ENCODE measurements around the gene COA3. TPM values are rescaled to one million over a fixed set of nuclear protein-coding genes. Genes with fewer than 3 reads are reported as not detected.

The COA3 gene
- polyA plus RNA-seq, 1 of the 3 experiments (the other 2 are of a cell fraction): 103 TPM

DNA sequence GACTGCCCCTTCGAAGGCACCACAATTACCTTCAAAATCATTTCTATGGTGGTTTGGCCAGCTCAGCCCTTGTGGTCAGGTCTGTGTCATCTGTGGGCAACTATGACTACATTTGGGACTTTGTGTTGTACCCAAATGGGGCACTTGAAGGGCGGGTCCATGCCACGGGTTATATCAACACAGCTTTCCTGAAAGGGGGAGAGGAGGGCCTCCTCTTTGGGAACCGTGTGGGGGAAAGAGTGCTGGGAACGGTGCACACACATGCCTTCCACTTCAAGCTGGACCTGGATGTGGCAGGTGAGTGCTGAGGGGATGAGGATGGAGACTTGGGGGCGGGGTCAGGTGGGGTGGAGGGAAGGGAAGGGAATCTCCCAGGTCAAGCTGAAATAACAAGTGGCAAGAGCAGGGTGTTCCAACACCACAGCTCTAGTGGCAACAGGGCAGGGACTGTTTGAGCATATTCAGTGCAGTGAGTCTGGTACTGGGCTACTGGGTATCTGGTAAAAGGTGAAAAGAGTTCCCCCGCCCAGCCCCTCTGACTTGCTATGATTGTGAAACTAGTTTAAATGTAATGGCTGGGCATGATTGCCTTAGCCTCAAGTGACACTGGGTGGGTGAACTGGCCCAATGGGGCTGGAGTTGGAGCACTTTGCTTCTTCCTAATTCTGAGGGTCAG lies 47.6 kb upstream of the COA3 start:
- H3F3A ChIP-seq (replicated peaks; ENCODE audit: insufficient read depth): peaks cover 14% of the 10 kb centered on the region
- 0 out of 2 replicates have a peak, but pooled peaks cover 10% of the 10 kb centered on the region for H4K20me1 ChIP-seq (ENCODE audit: insufficient read depth)
- no peaks in the 10 kb centered on the region for H3K9me3 ChIP-seq
- no peak overlapping the region for H3K9ac ChIP-seq
- H3K9me2 ChIP-seq: no peaks in the 10 kb centered on the region
- peaks cover 19 to 48% of the 10 kb centered on the region in 2 experiments for H3K36me3 ChIP-seq (replicated peaks in 1 of 2; ENCODE audit: control insufficient read depth in 1 of 2, insufficient read depth in 2 of 2, low read length in 1 of 2)
- H3K27ac ChIP-seq (ENCODE audit: low read depth in 2 of 2, low read length in 1 of 2): no peak overlapping the region
- no peak overlapping the region for H3K4me3 ChIP-seq (ENCODE audit: low read depth in 2 of 2, low read length in 1 of 2)
- no peak for DNase-seq
- no peaks in the 10 kb centered on the region for H3K27me3 ChIP-seq (ENCODE audit: insufficient read depth)
- no peak; the same call in 1 of the 2 replicates for TF ChIP-seq POLR2AphosphoS5 (IDR thresholded peaks at IDR 0.05; ENCODE audit: low read depth, low read length)
- TF ChIP-seq, protein P1, sequence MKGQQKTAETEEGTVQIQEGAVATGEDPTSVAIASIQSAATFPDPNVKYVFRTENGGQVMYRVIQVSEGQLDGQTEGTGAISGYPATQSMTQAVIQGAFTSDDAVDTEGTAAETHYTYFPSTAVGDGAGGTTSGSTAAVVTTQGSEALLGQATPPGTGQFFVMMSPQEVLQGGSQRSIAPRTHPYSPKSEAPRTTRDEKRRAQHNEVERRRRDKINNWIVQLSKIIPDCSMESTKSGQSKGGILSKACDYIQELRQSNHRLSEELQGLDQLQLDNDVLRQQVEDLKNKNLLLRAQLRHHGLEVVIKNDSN (IDR thresholded peaks at IDR 0.05; ENCODE audit: borderline replicate concordance, low read depth): no peak
- no peak for TF ChIP-seq CHD2 (IDR thresholded peaks at IDR 0.05; ENCODE audit: low read length, partially characterized antibody)
- no peak for TF ChIP-seq GATA2 (CRISPR knock-in tag; IDR thresholded peaks at IDR 0.05)
- TF ChIP-seq RCOR1 (IDR thresholded peaks at IDR 0.05; ENCODE audit: low read length): no peak
- TF ChIP-seq SMC3 (IDR thresholded peaks at IDR 0.05; ENCODE audit: low read depth, low read length): no peak
- TF ChIP-seq YY1 (IDR thresholded peaks at IDR 0.05; ENCODE audit: low read depth): no peak
- no peak for TF ChIP-seq FOXJ3 (CRISPR knock-in tag; IDR thresholded peaks at IDR 0.05)
- TF ChIP-seq NFIC (IDR thresholded peaks at IDR 0.05; ENCODE audit: borderline replicate concordance): no peak
- TF ChIP-seq TEAD4 (IDR thresholded peaks at IDR 0.05; ENCODE audit: borderline replicate concordance, insufficient read depth): no peak
- TF ChIP-seq JUND (IDR thresholded peaks at IDR 0.05): no peak
- TF ChIP-seq TCF12 (IDR thresholded peaks at IDR 0.05): no peak
- TF ChIP-seq EP300 (IDR thresholded peaks at IDR 0.05; ENCODE audit: borderline replicate concordance in 1 of 2, low read depth in 1 of 2, low read length in 1 of 2): no peak
- no peak for TF ChIP-seq TAF1 (IDR thresholded peaks at IDR 0.05; ENCODE audit: borderline replicate concordance, low read depth, low read length)
- TF ChIP-seq FOSL2 (IDR thresholded peaks at IDR 0.05; ENCODE audit: borderline replicate concordance, low read depth): no peak
- no peak for TF ChIP-seq MAX (IDR thresholded peaks at IDR 0.05; ENCODE audit: low read depth)
- TF ChIP-seq ELF1 (IDR thresholded peaks at IDR 0.05): no peak
- no peaks in the 10 kb centered on the region for H3K79me2 ChIP-seq (ENCODE audit: insufficient read depth)
- ChIA-PET CTCF (interaction anchor here (1.2 to 4.7 kb wide), 7 partner anchors 12 to 152 kb away, joined by 3 to 34 read pairs (median 19); partner anchors contain the start of genes BECN1 and RPL27), POLR2A (no interaction called here)
- no peak overlapping the region for H2AFZ ChIP-seq (ENCODE audit: low read depth)
- 86% methylated on average over 6 of the region's 7 CpGs for WGBS (ENCODE audit: low lambda C conversion rate)
- no peak overlapping the region for H3K4me2 ChIP-seq
- peaks cover 0 to 4% of the 10 kb centered on the region in 2 experiments; a peak in 1 of 4 replicates for H3K4me1 ChIP-seq (ENCODE audit: control insufficient read depth in 1 of 2, insufficient read depth in 2 of 2, low read depth in 1 of 2, low read length in 1 of 2)

DNA sequence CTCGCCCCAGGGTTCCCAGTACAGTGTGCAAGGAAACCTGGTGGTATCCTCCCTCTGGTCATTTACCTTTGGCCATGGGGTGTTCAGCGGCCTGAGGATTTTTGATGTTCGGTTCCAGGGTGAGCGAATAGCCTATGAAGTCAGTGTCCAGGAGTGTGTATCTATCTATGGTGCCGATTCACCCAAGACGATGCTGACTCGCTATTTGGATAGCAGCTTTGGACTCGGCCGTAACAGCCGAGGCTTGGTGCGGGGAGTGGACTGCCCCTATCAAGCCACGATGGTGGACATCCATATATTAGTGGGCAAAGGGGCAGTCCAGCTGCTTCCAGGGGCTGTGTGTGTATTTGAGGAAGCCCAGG lies 47.0 kb upstream of the COA3 start:
- no peak overlapping the region for H3K27ac ChIP-seq (ENCODE audit: low read depth in 2 of 2, low read length in 1 of 2)
- ChIA-PET CTCF (interaction anchor here (1.2 to 4.7 kb wide), 6 partner anchors 11 to 152 kb away, joined by 3 to 34 read pairs (median 20); partner anchors contain the start of genes BECN1 and RPL27), POLR2A (interaction anchor here (1.8 kb wide), 1 partner anchor 153 kb away, joined by 6 read pairs; the partner anchor contains the start of gene RPL27)
- no peaks in the 10 kb centered on the region for H3K27me3 ChIP-seq (ENCODE audit: insufficient read depth)
- no peaks in the 10 kb centered on the region for H3K9me3 ChIP-seq
- DNase-seq: no peak
- WGBS (ENCODE audit: low lambda C conversion rate): 98% methylated on average over 12 of the region's 12 CpGs
- H3K79me2 ChIP-seq (ENCODE audit: insufficient read depth): no peaks in the 10 kb centered on the region
- no peak overlapping the region for H2AFZ ChIP-seq (ENCODE audit: low read depth)
- TF ChIP-seq POLR2AphosphoS5 (IDR thresholded peaks at IDR 0.05; ENCODE audit: low read depth, low read length) (no peak; the same call in 1 of the 2 replicates), EP300 (IDR thresholded peaks at IDR 0.05; ENCODE audit: borderline replicate concordance in 1 of 2, low read depth in 1 of 2, low read length in 1 of 2) (no peak), ELF1 (IDR thresholded peaks at IDR 0.05) (no peak), MAX (IDR thresholded peaks at IDR 0.05; ENCODE audit: low read depth) (no peak)
- H3F3A ChIP-seq (replicated peaks; ENCODE audit: insufficient read depth): peaks cover 17% of the 10 kb centered on the region
- peaks cover 21 to 49% of the 10 kb centered on the region in 2 experiments for H3K36me3 ChIP-seq (replicated peaks in 1 of 2; ENCODE audit: control insufficient read depth in 1 of 2, insufficient read depth in 2 of 2, low read length in 1 of 2)
- H3K4me1 ChIP-seq (ENCODE audit: control insufficient read depth in 1 of 2, insufficient read depth in 2 of 2, low read depth in 1 of 2, low read length in 1 of 2): peaks cover 0 to 4% of the 10 kb centered on the region in 2 experiments; a peak in 1 of 4 replicates
- no peaks in the 10 kb centered on the region for H3K9me2 ChIP-seq
- H3K9ac ChIP-seq: no peak overlapping the region
- 0 out of 2 replicates have a peak, but pooled peaks cover 10% of the 10 kb centered on the region for H4K20me1 ChIP-seq (ENCODE audit: insufficient read depth)
- H3K4me3 ChIP-seq (ENCODE audit: low read depth in 2 of 2, low read length in 1 of 2): no peak overlapping the region
- H3K4me2 ChIP-seq: no peak overlapping the region

Data from SK-N-SH (cell line).